GM12801 (cell line): ENCODE data around the gene BDNF.

Experiments used
- TF ChIP-seq, protein P1 (sequence below): IDR thresholded peaks from one replicate; pipeline ENCODE4 v1.5.1; 2011; ENCODE audit warnings: control low read depth; ENCODE audit not compliant: insufficient read length; ENCODE audit errors: extremely low read depth

Gene BDNF

GRCh38 chr11:27721264-27722116 is 21.2 kb upstream of the BDNF start:
- TF ChIP-seq, protein P1, sequence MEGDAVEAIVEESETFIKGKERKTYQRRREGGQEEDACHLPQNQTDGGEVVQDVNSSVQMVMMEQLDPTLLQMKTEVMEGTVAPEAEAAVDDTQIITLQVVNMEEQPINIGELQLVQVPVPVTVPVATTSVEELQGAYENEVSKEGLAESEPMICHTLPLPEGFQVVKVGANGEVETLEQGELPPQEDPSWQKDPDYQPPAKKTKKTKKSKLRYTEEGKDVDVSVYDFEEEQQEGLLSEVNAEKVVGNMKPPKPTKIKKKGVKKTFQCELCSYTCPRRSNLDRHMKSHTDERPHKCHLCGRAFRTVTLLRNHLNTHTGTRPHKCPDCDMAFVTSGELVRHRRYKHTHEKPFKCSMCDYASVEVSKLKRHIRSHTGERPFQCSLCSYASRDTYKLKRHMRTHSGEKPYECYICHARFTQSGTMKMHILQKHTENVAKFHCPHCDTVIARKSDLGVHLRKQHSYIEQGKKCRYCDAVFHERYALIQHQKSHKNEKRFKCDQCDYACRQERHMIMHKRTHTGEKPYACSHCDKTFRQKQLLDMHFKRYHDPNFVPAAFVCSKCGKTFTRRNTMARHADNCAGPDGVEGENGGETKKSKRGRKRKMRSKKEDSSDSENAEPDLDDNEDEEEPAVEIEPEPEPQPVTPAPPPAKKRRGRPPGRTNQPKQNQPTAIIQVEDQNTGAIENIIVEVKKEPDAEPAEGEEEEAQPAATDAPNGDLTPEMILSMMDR: no peak

DNA sequence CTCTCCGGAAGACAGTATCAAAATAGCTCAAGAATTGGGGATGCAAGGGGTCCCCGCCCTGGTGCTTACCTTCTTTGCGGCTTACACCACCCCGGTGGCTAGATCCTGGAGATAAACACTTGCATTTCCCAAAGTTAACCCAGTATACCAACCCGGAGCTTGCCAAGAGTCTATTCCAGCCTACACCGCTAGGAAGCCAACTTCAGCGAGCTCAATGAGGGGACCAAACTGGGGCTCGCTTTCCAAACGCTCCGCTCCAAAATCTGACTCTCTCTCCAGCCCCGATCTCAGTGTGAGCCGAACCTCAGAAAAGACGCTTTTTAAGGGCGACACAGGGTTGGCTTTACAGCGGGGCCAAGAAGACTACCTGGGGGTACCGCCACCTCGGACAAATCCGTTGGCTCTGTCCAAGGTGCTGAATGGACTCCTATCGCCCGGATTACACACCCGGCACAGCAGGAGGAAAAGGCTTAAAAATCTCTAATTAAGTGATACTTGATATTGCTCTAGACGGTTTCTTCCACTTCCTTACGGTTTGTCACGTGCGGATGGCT is 20.1 kb upstream of the BDNF start:
- TF ChIP-seq, protein P1: no peak

GRCh38 chr11:27719546-27719925 is 19.3 kb upstream of the BDNF start:
- TF ChIP-seq, protein P1: no peak

- TF ChIP-seq, protein P1: no peak
Measured at GRCh38 chr11:27718863-27719545, 18.7 kb upstream of the BDNF start.

- TF ChIP-seq, protein P1: no peak
Measured at GRCh38 chr11:27718346-27718862, 18.1 kb upstream of the BDNF start.

- TF ChIP-seq, protein P1: no peak
Measured at GRCh38 chr11:27717801-27718229, 17.6 kb upstream of the BDNF start.

DNA sequence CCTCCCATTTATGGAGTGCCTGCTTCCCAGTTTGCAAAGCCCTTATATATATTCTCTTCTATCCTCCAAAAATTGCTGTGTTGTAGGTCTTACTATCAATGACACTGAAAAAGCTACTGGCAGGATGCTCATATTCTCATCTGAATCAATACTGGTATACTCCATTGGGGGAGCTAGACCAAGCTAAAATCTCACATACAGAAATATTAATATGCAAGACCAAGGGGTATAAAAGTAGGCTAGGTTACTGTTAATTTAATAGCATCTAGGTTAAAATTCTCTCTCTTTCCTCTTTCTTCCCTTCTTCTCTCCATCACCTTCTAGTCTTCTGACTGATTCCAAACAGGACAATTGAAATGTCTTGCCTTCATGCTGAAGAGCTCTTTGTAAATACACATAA is 17.1 kb upstream of the BDNF start:
- TF ChIP-seq, protein P1: no peak
